AG10803 (cell line): ENCODE measurements around the gene PACSIN2.

ENCODE experiments used
- DNase-seq: peaks from one replicate; pipeline ENCODE4 v3.0.0; 2010; ENCODE audit warnings: low read depth
- H3K4me3 ChIP-seq: 2 replicates; pipeline ENCODE4 v1.5.1; 2011; ENCODE audit warnings: mild to moderate bottlenecking, low read length, control low read depth
- CTCF ChIP-seq: conservative IDR thresholded peaks from 2 replicates; pipeline ENCODE4 v1.5.1; 2011; ENCODE audit warnings: mild to moderate bottlenecking, low read length, control low read depth, inconsistent platforms

Gene PACSIN2

GRCh38 chr22:43014869-43015676 is at the start of gene PACSIN2:
TSS of gene PACSIN2 (minus strand) at chr22:43015149. CDS start at chr22:42912080, 103,069 bp downstream.
- DNase-seq = peak; percentile 98
- TF ChIP-seq CTCF = no peak
- H3K4me3 ChIP-seq = peak within 1 kb of the TSS; percentile 86

DNA sequence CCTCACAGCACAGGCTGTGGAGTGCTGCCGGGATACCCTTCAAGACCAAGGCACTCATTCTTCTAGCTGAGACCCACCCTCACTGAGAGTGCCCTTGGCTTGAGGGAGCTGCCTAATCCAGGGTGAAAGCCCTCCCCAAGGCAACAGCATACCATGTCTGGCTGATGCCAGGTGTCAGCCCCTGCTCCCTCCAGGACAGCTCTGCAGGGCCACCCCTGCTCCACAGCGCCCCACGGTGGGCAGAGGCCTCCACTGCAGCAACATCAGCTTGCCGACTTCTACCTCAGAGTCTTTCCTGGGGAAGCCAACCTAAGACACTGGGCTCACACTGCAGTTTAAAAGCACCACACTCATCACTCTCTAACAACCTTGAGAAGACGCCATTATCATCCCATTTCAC is 45.2 kb upstream of the PACSIN2 start:
- no peak overlapping the region for H3K4me3 ChIP-seq
- no peak for DNase-seq
- peak; percentile 59 for TF ChIP-seq CTCF

- no peak for TF ChIP-seq CTCF
- H3K4me3 ChIP-seq = no peak overlapping the region
- no peak for DNase-seq
These were observed 42.7 kb upstream of the PACSIN2 start for GRCh38 chr22:43057641-43058040.

DNA sequence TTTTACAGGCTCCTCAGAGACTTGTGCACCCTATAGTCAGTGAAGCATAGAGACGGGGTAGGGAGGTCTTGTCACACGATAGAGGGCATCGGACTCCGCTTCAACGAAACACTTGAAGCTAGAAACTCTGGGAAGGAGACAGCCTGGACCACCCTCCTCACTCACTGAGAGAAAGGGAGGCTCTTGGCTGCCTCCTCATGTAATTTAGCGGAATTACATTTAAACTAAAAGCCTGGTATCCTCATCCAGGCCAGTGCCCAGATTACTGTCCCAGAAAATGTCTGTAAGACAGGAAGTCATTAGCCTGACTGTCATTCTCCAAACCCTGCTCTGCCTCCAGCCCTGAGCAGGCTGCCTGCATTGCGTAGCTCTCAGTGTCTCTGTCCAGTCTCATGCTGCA is 38.2 kb upstream of the PACSIN2 start:
- peak; percentile 9; the same call in 1 of the 2 replicates for TF ChIP-seq CTCF
- no peak for DNase-seq
- H3K4me3 ChIP-seq = no peak overlapping the region

- no peak for TF ChIP-seq CTCF
- DNase-seq = no peak
These were observed 36.0 kb upstream of the PACSIN2 start for GRCh38 chr22:43050995-43051394.

DNA sequence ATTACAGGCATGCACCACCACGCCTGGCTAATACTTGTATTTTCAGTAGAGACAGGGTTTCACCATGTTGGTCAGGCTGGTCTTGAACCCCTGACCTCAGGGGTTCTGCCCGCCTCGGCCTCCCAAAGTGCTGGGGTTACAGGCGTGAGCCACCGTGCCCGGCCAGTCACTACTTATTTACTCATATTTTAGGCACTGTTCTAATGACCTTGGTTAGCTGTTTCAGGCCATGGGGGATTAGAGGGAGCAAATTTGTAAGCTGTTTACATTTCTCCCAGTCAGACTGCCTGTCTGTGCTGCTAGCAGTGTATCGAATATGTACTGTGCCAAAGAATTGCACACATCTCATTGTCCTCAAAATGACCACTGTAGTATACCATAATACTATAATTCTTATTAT is 32.7 kb upstream of the PACSIN2 start:
- no peak for DNase-seq
- TF ChIP-seq CTCF = no peak
- no peak overlapping the region for H3K4me3 ChIP-seq

More at GRCh38 chr22:43050995-43051394, 36.0 kb upstream of the PACSIN2 start:
- H3K4me3 ChIP-seq = no peak overlapping the region

DNA sequence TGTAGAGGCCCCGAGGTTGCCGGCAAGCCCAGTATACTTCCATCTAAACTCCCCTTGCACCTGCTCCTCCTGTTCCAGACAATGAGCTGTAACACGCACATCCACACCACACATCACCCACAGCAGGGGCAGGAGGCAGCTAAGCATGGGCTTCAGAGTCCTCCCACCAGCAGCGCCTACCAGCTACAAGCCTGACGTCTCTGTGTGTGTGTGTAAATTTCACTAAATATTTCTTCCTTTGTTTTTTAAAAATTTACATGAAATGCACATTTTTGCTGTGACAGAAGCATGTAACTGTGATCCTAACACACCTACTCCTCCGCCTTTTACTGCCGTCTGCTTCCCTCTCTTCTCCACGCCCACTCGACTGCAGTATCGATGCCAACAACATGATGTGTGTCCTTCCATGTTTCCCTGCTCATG is 29.4 kb upstream of the PACSIN2 start:
- TF ChIP-seq CTCF = no peak
- DNase-seq = no peak
- H3K4me3 ChIP-seq = no peak overlapping the region
